ENCODE data around the gene GSG1L. TPM values are rescaled to one million over a fixed set of nuclear protein-coding genes. Genes with fewer than 3 reads are reported as not detected.

Gene GSG1L
- total and polyA plus RNA-seq, 9 of the 15 experiments (the other 6 are each of a cell fraction or from before 2014, with no cell fraction given): not detected

GRCh38 chr16:28106467-28107215, 43.1 kb upstream of the GSG1L start:
- TF ChIP-seq ZKSCAN3 (CRISPR knock-in tag; IDR thresholded peaks at IDR 0.05): no peak
- no peak for TF ChIP-seq BCL6 (CRISPR knock-in tag; IDR thresholded peaks at IDR 0.05)
- no peak for TF ChIP-seq ZNF184 (CRISPR knock-in tag; IDR thresholded peaks at IDR 0.05)
- WGBS (ENCODE audit: insufficient coverage, low coverage, missing lambda C conversion rate): 79% methylated on average over 5 of the region's 5 CpGs
- no peaks in the 10 kb centered on the region; the same call in 1 of the 3 replicates for H3K79me2 ChIP-seq (ENCODE audit: control insufficient read depth, insufficient read depth, low read length)
- no peaks in the 10 kb centered on the region for H3K9me1 ChIP-seq (ENCODE audit: control insufficient read depth, insufficient read depth, low read length)
- ChIA-PET CTCF (ENCODE audit: low intra/inter-chr PET ratio) (no interaction called here), POLR2A (interaction anchor here (0.6 to 1.2 kb wide), 4 partner anchors 10 to 766 kb away, joined by 3 to 4 read pairs (median 3); no protein-coding TSS in a partner anchor)
- H3K27ac ChIP-seq (ENCODE audit: extremely low read depth, low read depth, low read length): no peak overlapping the region
- intact Hi-C loops (cut with micrococcal nuclease): no loop called here
- FAIRE-seq: no peak
- H3K27me3 ChIP-seq (ENCODE audit: control insufficient read depth in 2 of 2, insufficient read depth in 2 of 2, low read length in 2 of 2): no peaks in the 10 kb centered on the region
- peaks cover 99% of the 10 kb centered on the region for H3K36me3 ChIP-seq (ENCODE audit: control insufficient read depth, insufficient read depth, low read length)
- no peak overlapping the region for H2AFZ ChIP-seq (ENCODE audit: low read depth, low read length)
- ATAC-seq: no peak
- peaks cover 0 to 10% of the 10 kb centered on the region in 2 experiments; a peak in 2 of 5 replicates for H3K4me1 ChIP-seq (replicated peaks in 1 of 2; ENCODE audit: control insufficient read depth in 2 of 2, insufficient read depth in 2 of 2, low read length in 2 of 2)
- no peaks in the 10 kb centered on the region for H3K9me3 ChIP-seq (replicated peaks; ENCODE audit: control insufficient read depth, insufficient read depth, low read depth, low read length)
- no peak overlapping the region for H3K4me3 ChIP-seq
- H4K20me1 ChIP-seq (replicated peaks; ENCODE audit: control insufficient read depth, insufficient read depth, low read length): peaks cover 10% of the 10 kb centered on the region; the same call in 1 of the 2 replicates
- no peak overlapping the region for H3K4me2 ChIP-seq (ENCODE audit: insufficient read depth, low read length)
- BruUV-seq (replicated peaks): no TSS peak
- DNase-seq (ENCODE audit: extremely low read depth in 1 of 4, low spot score in 3 of 4): no peak
- no peak overlapping the region for H3K9ac ChIP-seq (ENCODE audit: insufficient read depth in 1 of 2, low read depth in 2 of 2, low read length in 2 of 2)
- in situ Hi-C loops (cut with MboI): no loop called here

GRCh38 chr16:28105954-28106353, 42.4 kb upstream of the GSG1L start:
- in situ Hi-C loops (cut with MboI): no loop called here
- H3K27ac ChIP-seq (ENCODE audit: extremely low read depth, low read depth, low read length): no peak overlapping the region
- CTCF ChIA-PET (ENCODE audit: low intra/inter-chr PET ratio): no interaction called here
- H3K4me1 ChIP-seq (replicated peaks in 1 of 2; ENCODE audit: control insufficient read depth in 2 of 2, insufficient read depth in 2 of 2, low read length in 2 of 2): peaks cover 0 to 10% of the 10 kb centered on the region in 2 experiments; a peak in 2 of 5 replicates
- H3K9me3 ChIP-seq (replicated peaks; ENCODE audit: control insufficient read depth, insufficient read depth, low read depth, low read length): no peaks in the 10 kb centered on the region
- ATAC-seq: no peak
- no peak for DNase-seq (ENCODE audit: extremely low read depth in 1 of 4, low spot score in 3 of 4)
- no peak overlapping the region for H3K9ac ChIP-seq (ENCODE audit: insufficient read depth in 1 of 2, low read depth in 2 of 2, low read length in 2 of 2)
- H3K36me3 ChIP-seq (ENCODE audit: control insufficient read depth, insufficient read depth, low read length): peaks cover 99% of the 10 kb centered on the region
- intact Hi-C loops (cut with micrococcal nuclease): no loop called here
- no peaks in the 10 kb centered on the region for H3K27me3 ChIP-seq (ENCODE audit: control insufficient read depth in 2 of 2, insufficient read depth in 2 of 2, low read length in 2 of 2)
- WGBS (ENCODE audit: insufficient coverage, low coverage, missing lambda C conversion rate): 93% methylated on average over 7 of the region's 7 CpGs
- FAIRE-seq: no peak
- no peaks in the 10 kb centered on the region for H3K9me1 ChIP-seq (ENCODE audit: control insufficient read depth, insufficient read depth, low read length)
- BruUV-seq (replicated peaks): no TSS peak
- no peak overlapping the region for H3K4me2 ChIP-seq (ENCODE audit: insufficient read depth, low read length)
- POLR2A ChIA-PET: no interaction called here
- no peak overlapping the region for H2AFZ ChIP-seq (ENCODE audit: low read depth, low read length)
- H3K4me3 ChIP-seq: no peak overlapping the region
- no peaks in the 10 kb centered on the region; the same call in 1 of the 3 replicates for H3K79me2 ChIP-seq (ENCODE audit: control insufficient read depth, insufficient read depth, low read length)
- H4K20me1 ChIP-seq (replicated peaks; ENCODE audit: control insufficient read depth, insufficient read depth, low read length): peaks cover 10% of the 10 kb centered on the region; the same call in 1 of the 2 replicates
- TF ChIP-seq E2F3 (CRISPR knock-in tag; IDR thresholded peaks at IDR 0.05) (no peak), GTF2F1 (IDR thresholded peaks at IDR 0.05; ENCODE audit: low read depth, low read length) (no peak), JUN (IDR thresholded peaks at IDR 0.05; ENCODE audit: borderline replicate concordance, low read depth, low read length) (no peak), JUN (CRISPR knock-in tag; IDR thresholded peaks at IDR 0.05; ENCODE audit: borderline replicate concordance) (no peak), SREBF1 (IDR thresholded peaks at IDR 0.05; ENCODE audit: borderline replicate concordance, low read depth, low read length) (no peak), HDAC1 (IDR thresholded peaks at IDR 0.05) (no peak)
- TF ChIP-seq, protein P1, sequence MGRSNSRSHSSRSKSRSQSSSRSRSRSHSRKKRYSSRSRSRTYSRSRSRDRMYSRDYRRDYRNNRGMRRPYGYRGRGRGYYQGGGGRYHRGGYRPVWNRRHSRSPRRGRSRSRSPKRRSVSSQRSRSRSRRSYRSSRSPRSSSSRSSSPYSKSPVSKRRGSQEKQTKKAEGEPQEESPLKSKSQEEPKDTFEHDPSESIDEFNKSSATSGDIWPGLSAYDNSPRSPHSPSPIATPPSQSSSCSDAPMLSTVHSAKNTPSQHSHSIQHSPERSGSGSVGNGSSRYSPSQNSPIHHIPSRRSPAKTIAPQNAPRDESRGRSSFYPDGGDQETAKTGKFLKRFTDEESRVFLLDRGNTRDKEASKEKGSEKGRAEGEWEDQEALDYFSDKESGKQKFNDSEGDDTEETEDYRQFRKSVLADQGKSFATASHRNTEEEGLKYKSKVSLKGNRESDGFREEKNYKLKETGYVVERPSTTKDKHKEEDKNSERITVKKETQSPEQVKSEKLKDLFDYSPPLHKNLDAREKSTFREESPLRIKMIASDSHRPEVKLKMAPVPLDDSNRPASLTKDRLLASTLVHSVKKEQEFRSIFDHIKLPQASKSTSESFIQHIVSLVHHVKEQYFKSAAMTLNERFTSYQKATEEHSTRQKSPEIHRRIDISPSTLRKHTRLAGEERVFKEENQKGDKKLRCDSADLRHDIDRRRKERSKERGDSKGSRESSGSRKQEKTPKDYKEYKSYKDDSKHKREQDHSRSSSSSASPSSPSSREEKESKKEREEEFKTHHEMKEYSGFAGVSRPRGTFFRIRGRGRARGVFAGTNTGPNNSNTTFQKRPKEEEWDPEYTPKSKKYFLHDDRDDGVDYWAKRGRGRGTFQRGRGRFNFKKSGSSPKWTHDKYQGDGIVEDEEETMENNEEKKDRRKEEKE (IDR thresholded peaks at IDR 0.05; ENCODE audit: borderline replicate concordance in 1 of 2, control insufficient read depth in 1 of 2, low read depth in 2 of 2, low read length in 1 of 2): no peak
- TF ChIP-seq, protein P2, sequence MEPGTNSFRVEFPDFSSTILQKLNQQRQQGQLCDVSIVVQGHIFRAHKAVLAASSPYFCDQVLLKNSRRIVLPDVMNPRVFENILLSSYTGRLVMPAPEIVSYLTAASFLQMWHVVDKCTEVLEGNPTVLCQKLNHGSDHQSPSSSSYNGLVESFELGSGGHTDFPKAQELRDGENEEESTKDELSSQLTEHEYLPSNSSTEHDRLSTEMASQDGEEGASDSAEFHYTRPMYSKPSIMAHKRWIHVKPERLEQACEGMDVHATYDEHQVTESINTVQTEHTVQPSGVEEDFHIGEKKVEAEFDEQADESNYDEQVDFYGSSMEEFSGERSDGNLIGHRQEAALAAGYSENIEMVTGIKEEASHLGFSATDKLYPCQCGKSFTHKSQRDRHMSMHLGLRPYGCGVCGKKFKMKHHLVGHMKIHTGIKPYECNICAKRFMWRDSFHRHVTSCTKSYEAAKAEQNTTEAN (CRISPR knock-in tag; IDR thresholded peaks at IDR 0.05): no peak

Data from K562 (cell line).